ENCODE measurements around the gene SIGLEC11.
"Not testable (repeated sequence)": the region's sequence is repeated elsewhere in the genome, so short reads cannot be mapped to it uniquely, and the experiment has no call there.

SIGLEC11 gene

DNA sequence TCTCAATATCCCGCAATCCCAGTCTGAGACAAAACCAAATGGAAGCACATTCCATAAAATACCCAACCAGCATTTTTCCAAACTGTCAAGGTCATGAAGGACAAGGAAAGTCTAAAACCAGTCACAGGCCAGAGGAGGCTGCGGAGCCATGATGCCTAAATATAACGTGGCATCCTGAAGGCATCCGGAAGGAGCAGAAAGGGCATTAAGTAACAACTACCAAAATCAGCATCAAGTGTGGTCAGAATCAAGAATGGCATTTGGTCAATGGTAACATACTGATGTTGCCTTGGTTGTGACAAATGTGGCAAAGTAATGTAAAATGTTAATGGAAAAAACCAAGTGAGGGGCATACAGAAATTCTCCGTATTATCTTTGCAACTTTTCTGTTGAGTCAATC, 35.5 kb downstream of the SIGLEC11 start:
- no peak overlapping the region for H3K4me3 Mint-ChIP-seq
- no peak for ATAC-seq (replicated peaks)
- DNase-seq = no peak
- H3K9me3 Mint-ChIP-seq = no peaks in the 10 kb centered on the region
- no peaks in the 10 kb centered on the region for H3K27me3 Mint-ChIP-seq
- peaks cover 30 to 51% of the 10 kb centered on the region in 2 donors for H3K4me1 Mint-ChIP-seq (ENCODE audit: low read depth in 2 of 2)
- peak overlapping the region in 1 of 2 donors; percentile 23 for H3K27ac Mint-ChIP-seq
- H3K36me3 Mint-ChIP-seq (ENCODE audit: insufficient read depth) = peaks cover 54% of the 10 kb centered on the region

GRCh38 chr19:49924881-49925210, 36.1 kb downstream of the SIGLEC11 start:
- ATAC-seq (replicated peaks); H3K9me3 Mint-ChIP-seq; H3K4me3 Mint-ChIP-seq; DNase-seq; H3K27ac Mint-ChIP-seq; H3K27me3 Mint-ChIP-seq: not testable (repeated sequence)
- Mint-ChIP-seq H3K4me1 (ENCODE audit: low read depth in 2 of 2) (peaks cover 27 to 47% of the 10 kb centered on the region in 2 donors), H3K36me3 (ENCODE audit: insufficient read depth) (peaks cover 51% of the 10 kb centered on the region)

- no peaks in the 10 kb centered on the region for H3K27me3 Mint-ChIP-seq
- no peak for DNase-seq
- no peak overlapping the region for H3K27ac Mint-ChIP-seq
- peaks cover 21 to 42% of the 10 kb centered on the region in 2 donors for H3K4me1 Mint-ChIP-seq (ENCODE audit: low read depth in 2 of 2)
- ATAC-seq (replicated peaks) = no peak
- peaks cover 46% of the 10 kb centered on the region for H3K36me3 Mint-ChIP-seq (ENCODE audit: insufficient read depth)
- H3K9me3 Mint-ChIP-seq = no peaks in the 10 kb centered on the region
- H3K4me3 Mint-ChIP-seq = no peak overlapping the region
Measured at GRCh38 chr19:49924004-49924880, 36.7 kb downstream of the SIGLEC11 start.

DNA sequence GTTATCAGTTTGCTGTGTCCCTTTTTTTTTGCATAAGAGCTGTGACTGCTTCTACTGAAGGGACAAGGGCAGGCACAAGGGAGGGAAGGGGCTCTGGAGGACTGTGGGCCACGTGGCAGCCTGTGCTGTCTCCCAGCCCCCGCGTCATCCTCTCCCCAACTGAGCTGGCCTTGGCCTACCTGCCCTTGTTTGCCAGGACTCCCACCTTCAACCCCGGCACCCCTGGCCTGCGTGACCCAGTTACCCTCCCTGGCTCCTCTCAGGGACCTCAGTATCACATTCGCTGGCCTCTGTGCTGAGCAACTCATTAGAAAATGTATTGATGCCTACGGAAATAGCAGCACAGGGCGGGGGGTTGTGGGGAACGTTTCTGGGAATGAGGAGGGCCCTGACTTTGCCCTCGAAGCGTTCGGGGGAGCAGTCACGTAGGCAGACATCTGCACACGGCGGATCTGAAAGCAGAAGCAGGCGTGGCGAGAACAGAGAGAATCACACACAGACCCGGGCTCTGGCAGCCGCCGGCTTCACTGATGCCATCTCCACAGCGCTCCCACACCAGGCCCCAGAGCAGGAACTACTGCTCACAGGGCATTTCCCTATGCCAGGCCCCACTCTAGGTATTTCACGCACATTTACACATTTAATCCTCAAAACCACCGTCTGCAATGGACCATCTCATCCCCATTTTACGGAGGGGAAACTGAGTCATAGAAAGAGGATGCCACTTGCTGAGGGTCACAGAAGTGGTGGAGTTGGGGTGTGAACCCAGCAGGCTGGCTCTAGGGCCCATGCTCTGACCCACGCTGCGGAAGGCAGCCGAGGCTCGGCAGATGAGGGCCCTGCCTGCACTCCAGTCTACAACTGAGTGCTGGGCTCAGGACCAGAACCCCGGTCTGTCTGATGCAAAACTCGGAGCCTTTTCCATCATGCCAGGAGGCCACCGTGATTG, 37.6 kb downstream of the SIGLEC11 start:
- H3K36me3 Mint-ChIP-seq (ENCODE audit: insufficient read depth) = peaks cover 43% of the 10 kb centered on the region
- H3K4me1 Mint-ChIP-seq (ENCODE audit: low read depth in 2 of 2) = peaks cover 15 to 37% of the 10 kb centered on the region in 2 donors
- H3K27ac Mint-ChIP-seq = no peak overlapping the region
- DNase-seq = no peak
- no peaks in the 10 kb centered on the region for H3K27me3 Mint-ChIP-seq
- no peak for ATAC-seq (replicated peaks)
- H3K9me3 Mint-ChIP-seq = no peaks in the 10 kb centered on the region
- H3K4me3 Mint-ChIP-seq = no peak overlapping the region

GRCh38 chr19:49921871-49922795, 38.8 kb downstream of the SIGLEC11 start:
- H3K4me3 Mint-ChIP-seq = no peak overlapping the region
- peaks cover 35% of the 10 kb centered on the region for H3K36me3 Mint-ChIP-seq (ENCODE audit: insufficient read depth)
- ATAC-seq (replicated peaks) (no peak), DNase-seq (no peak)
- H3K9me3 Mint-ChIP-seq = no peaks in the 10 kb centered on the region
- H3K27me3 Mint-ChIP-seq = no peaks in the 10 kb centered on the region
- peak overlapping the region; percentile 29 to 79 for H3K27ac Mint-ChIP-seq
- H3K4me1 Mint-ChIP-seq (ENCODE audit: low read depth in 2 of 2) = peaks cover 10 to 29% of the 10 kb centered on the region in 2 donors

DNA sequence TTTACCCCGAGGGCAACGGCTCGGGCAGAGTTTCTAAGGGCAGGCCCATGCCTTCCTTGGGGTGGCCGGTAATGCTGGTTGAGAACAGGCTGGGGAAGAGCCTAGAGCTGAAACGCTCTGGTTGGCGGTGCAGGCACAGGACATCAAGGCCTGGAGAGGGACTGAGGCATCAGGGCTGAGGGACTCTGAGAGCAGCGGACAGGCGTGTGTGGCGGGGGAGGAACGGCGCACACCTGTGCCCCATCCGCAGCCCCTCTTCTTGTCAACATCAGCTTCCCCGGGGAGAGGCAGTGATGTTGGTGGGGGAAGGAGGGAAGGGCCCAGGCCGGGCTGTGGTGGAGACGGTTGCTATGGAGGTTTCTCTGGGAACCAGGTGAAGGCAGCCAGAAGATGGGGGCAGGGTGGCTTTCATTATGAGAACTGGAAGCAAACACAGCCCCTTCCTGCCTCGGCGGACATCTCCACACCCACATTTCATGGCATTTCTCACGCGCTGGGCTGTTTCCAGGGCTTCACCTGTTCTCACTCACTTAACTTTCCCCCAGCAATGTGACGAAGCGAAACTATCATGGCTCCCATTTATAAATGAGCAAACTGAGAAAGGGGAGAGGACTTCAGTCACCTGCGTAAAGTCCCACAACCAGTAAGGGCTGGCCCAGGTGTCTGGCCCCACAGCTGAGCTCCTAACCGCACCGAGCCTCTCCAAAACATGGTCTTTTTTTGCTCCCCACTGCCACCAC, 40.2 kb downstream of the SIGLEC11 start:
- no peaks in the 10 kb centered on the region for H3K9me3 Mint-ChIP-seq
- H3K27ac Mint-ChIP-seq = peak overlapping the region; percentile 60 to 79
- DNase-seq (no peak), ATAC-seq (replicated peaks) (no peak)
- peaks cover 10 to 27% of the 10 kb centered on the region in 2 donors for H3K4me1 Mint-ChIP-seq (ENCODE audit: low read depth in 2 of 2)
- no peak overlapping the region for H3K4me3 Mint-ChIP-seq
- no peaks in the 10 kb centered on the region for H3K27me3 Mint-ChIP-seq
- peaks cover 34% of the 10 kb centered on the region for H3K36me3 Mint-ChIP-seq (ENCODE audit: insufficient read depth)

GRCh38 chr19:49918089-49918488, 42.9 kb downstream of the SIGLEC11 start:
- no peak overlapping the region for H3K4me3 Mint-ChIP-seq
- peak overlapping the region; percentile 41 to 66 for H3K27ac Mint-ChIP-seq
- DNase-seq (no peak), ATAC-seq (replicated peaks) (no peak)
- H3K9me3 Mint-ChIP-seq = no peaks in the 10 kb centered on the region
- peaks cover 32% of the 10 kb centered on the region for H3K36me3 Mint-ChIP-seq (ENCODE audit: insufficient read depth)
- peaks cover 14 to 28% of the 10 kb centered on the region in 2 donors for H3K4me1 Mint-ChIP-seq (ENCODE audit: low read depth in 2 of 2)
- no peaks in the 10 kb centered on the region for H3K27me3 Mint-ChIP-seq

DNA sequence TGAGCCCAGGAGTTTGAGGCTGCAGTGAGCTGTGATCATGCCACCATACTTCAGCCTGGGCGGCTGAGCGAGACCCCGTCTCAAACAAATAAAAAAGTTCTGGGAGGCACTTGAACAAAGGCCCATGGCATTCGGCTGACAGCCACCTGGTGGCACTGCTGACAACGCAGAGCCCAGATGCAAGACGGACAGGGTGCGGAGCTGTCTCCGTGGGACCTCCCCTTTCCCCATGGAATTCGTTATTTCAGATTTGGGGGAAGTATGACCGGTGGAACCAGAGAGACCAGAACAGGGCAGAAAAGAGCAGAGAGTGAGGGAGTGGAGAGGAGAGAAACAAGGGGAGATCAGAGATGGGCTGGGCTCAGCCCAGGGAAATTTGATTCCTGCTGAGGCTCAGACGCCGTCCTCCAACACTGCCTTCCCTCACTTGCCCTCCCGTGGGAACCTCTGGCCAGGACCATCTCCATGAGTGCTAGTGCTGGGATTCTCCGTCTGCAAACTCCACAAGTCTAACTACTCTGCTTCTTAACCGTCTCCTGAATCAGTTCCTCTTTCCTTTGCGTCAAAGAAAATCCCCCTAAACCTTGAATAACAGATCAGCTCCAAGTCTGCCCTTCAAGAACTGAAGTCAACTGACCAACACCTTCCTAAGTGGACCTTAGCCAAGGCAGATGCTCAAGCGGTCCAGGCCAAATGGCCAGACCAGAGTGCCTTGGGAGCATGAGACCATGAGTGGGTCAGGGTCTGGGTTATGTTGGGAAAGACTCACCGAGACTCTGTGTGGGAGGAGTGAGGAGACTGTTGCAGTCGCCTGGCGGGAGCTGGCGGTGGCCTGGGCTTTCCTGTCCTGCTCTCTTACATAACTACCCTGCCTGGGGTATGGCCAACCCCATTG, 43.9 kb downstream of the SIGLEC11 start:
- Mint-ChIP-seq H3K27ac (peak overlapping the region in 1 of 2 donors; percentile 55), H3K4me3 (no peak overlapping the region), H3K9me3 (no peaks in the 10 kb centered on the region), H3K4me1 (ENCODE audit: low read depth in 2 of 2) (peaks cover 14 to 31% of the 10 kb centered on the region in 2 donors), H3K36me3 (ENCODE audit: insufficient read depth) (peaks cover 37% of the 10 kb centered on the region), H3K27me3 (no peaks in the 10 kb centered on the region)
- ATAC-seq (replicated peaks) (no peak), DNase-seq (no peak)

- Mint-ChIP-seq H3K27ac (peak overlapping the region; percentile 23 to 86), H3K9me3 (no peaks in the 10 kb centered on the region), H3K36me3 (ENCODE audit: insufficient read depth) (peaks cover 40% of the 10 kb centered on the region), H3K4me1 (ENCODE audit: low read depth in 2 of 2) (peaks cover 19 to 24% of the 10 kb centered on the region in 2 donors), H3K4me3 (no peak overlapping the region), H3K27me3 (no peaks in the 10 kb centered on the region)
- no peak for ATAC-seq (replicated peaks)
- DNase-seq = no peak
Measured at GRCh38 chr19:49915271-49915670, 45.7 kb downstream of the SIGLEC11 start.

GRCh38 chr19:49913720-49914119, 47.3 kb downstream of the SIGLEC11 start:
- Mint-ChIP-seq H3K36me3 (ENCODE audit: insufficient read depth) (peaks cover 32% of the 10 kb centered on the region), H3K4me1 (ENCODE audit: low read depth in 2 of 2) (peaks cover 18 to 23% of the 10 kb centered on the region in 2 donors), H3K4me3 (no peak overlapping the region), H3K27me3 (no peaks in the 10 kb centered on the region), H3K9me3 (no peaks in the 10 kb centered on the region), H3K27ac (peak overlapping the region; percentile 45 to 53)
- DNase-seq (no peak), ATAC-seq (replicated peaks) (no peak)

DNA sequence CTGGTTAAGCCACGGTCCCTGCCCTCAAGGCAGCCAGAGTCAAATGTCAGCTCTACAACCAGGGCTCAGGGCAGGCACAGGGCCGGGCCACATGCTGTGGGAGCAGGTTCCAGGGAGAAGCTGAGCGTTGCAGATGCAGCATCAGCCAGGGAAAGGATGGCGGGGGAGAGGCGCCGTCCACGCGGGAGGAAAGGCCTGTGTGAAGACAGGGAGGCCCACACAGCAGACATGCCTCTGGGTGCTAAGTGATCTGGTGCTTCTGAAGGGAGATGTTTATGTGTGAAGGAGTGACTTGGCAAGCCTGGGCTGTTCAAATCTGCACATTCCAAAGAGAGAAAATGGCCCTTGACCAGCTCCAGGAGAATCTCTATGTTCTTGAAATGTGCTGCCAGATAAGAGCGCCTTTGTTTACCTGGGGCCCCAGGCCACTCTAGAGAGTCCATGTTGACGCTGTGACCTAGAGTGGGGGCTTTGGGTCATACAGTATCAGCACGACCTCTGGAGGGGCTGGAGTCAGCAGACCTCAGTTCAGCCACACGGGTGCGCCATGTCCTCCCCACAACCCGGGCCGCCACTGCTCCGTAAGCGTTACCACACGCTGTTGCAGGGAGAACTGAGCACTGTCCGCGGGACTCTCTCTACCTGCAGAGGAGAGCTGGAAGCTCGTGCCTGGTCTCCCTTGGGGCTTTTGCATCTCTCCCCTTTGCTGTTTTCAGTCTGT, 47.8 kb downstream of the SIGLEC11 start:
- Mint-ChIP-seq H3K4me3 (no peak overlapping the region), H3K9me3 (no peaks in the 10 kb centered on the region), H3K27me3 (no peaks in the 10 kb centered on the region), H3K4me1 (ENCODE audit: low read depth in 2 of 2) (peaks cover 17 to 21% of the 10 kb centered on the region in 2 donors), H3K36me3 (ENCODE audit: insufficient read depth) (peaks cover 30% of the 10 kb centered on the region), H3K27ac (peak overlapping the region; percentile 75 to 87)
- ATAC-seq (replicated peaks) = no peak
- DNase-seq = no peak

All from effector memory CD8-positive, alpha-beta T cell (primary cell).